Lung (tissue), 12 donors: ENCODE measurements around the gene SPEF2. TPM values are rescaled to one million over a fixed set of nuclear protein-coding genes. Genes with fewer than 3 reads are reported as not detected.

Experiments
- ATAC-seq: fragments of 200-7000 bp; cut with Tn5 transposase; one replicate; pipeline ENCODE4 v1.9.1; 2020; ENCODE audit warnings: moderate number of reproducible peaks; ENCODE audit not compliant: insufficient read depth, low FRiP score
- DNase-seq, 3 donors: peaks; one replicate each; pipeline ENCODE4 v3.0.0-alpha.2; 2013 to 2017
- H3K27ac ChIP-seq, 2 donors: one replicate each; pipeline ENCODE4 v1.5.1; 2013; ENCODE audit warnings: mild to moderate bottlenecking in 2 of 2, moderate library complexity in 2 of 2, control low read depth in 1 of 2, inconsistent platforms in 1 of 2, low read depth in 1 of 2, low read length in 1 of 2
- H3K27me3 ChIP-seq, 3 donors: one replicate each; pipeline ENCODE4 v1.5.1; 2013; ENCODE audit warnings: low read length in 2 of 3; ENCODE audit not compliant: control insufficient read depth in 3 of 3, insufficient read depth in 3 of 3
- H3K36me3 ChIP-seq, 4 donors: one replicate each; pipeline ENCODE4 v1.5.1; 2013; ENCODE audit warnings: low read length in 4 of 4, mild to moderate bottlenecking in 1 of 4, moderate library complexity in 1 of 4; ENCODE audit not compliant: control insufficient read depth in 4 of 4, insufficient read depth in 4 of 4
- H3K4me1 ChIP-seq, 5 donors: one replicate each; pipeline ENCODE4 v1.5.1; 2013; ENCODE audit warnings: low read length in 5 of 5, mild to moderate bottlenecking in 2 of 5, moderate library complexity in 1 of 5; ENCODE audit not compliant: control insufficient read depth in 5 of 5, insufficient read depth in 5 of 5
- H3K4me3 ChIP-seq: one replicate; pipeline ENCODE4 v1.5.1; 2013; ENCODE audit warnings: mild to moderate bottlenecking, control low read depth, moderate library complexity
- H3K9ac ChIP-seq, 2 donors: one replicate each; pipeline ENCODE4 v1.5.1; 2013; ENCODE audit warnings: low read length in 2 of 2, control low read depth in 1 of 2; ENCODE audit not compliant: insufficient read depth in 1 of 2
- H3K9me3 ChIP-seq, 4 donors: one replicate each; pipeline ENCODE4 v1.5.1; 2013; ENCODE audit warnings: low read length in 3 of 4, mild to moderate bottlenecking in 1 of 4, moderate library complexity in 1 of 4; ENCODE audit not compliant: control insufficient read depth in 4 of 4, insufficient read depth in 3 of 4
- CTCF ChIP-seq: IDR thresholded peaks from 2 replicates; pipeline ENCODE4 v1.5.1; 2012; ENCODE audit warnings: mild to moderate bottlenecking; ENCODE audit errors: control extremely low read depth, extremely low read depth
- WGBS, 2 donors: extraction: QIAGEN DNeasy Blood & Tissue Kit; methylation state at CpG; one replicate each; pipeline ENCODE4 v1.1.7; 2013; 5-methylcytosine and 5-hydroxymethylcytosine counted together
- polyA plus RNA-seq, 2 donors: library from polyadenylated mRNA; stranded (reverse); fragments of 200-250 nt; gene quantifications; one replicate each; pipeline ENCODE4 v1.2.1, GENCODE V29; 2013
- total RNA-seq, 2 donors: library from RNA; depleted of rRNA in 1 of 2; stranded (reverse); fragments of >200 nt in 1 of 2; gene quantifications; one replicate each; pipeline ENCODE4 v1.2.1, GENCODE V29; 2014 to 2021
- donor health status: control.
- donor health status: control.
- donor health status: Bipolar disorder and iron deficiency.
- donor health status: healthy.
- donor health status: DM: yes; HTN: yes; CAD: no.

Gene SPEF2
- total and polyA plus RNA-seq, 4 donors, result 2.7 to 73.9 (median 11.3) TPM

- ATAC-seq, result no peak
- DNase-seq, result no peak
- TF ChIP-seq CTCF, result peak; percentile 11
These were observed 197.7 kb downstream of the SPEF2 start for GRCh38 chr5:35815089-35815936.

GRCh38 chr5:35816881-35817521 is 199.3 kb downstream of the SPEF2 start:
- no peak for TF ChIP-seq CTCF
- Histone ChIP-seq H3K27me3 (peaks cover 0 to 2% (median 0%) of the 10 kb centered on the region in 3 donors), H3K9ac (no peak overlapping the region), H3K36me3 (no peaks in the 10 kb centered on the region), H3K4me3 (no peak overlapping the region), H3K9me3 (peaks cover 0 to 5% (median 0%) of the 10 kb centered on the region in 4 donors), H3K4me1 (no peaks in the 10 kb centered on the region), H3K27ac (no peak overlapping the region)
- ATAC-seq (no peak), DNase-seq (no peak)
- 49 to 69% methylated on average over 4 of the region's 4 CpGs for WGBS, 2 donors

More at GRCh38 chr5:35815089-35815936, 197.7 kb downstream of the SPEF2 start:
- Histone ChIP-seq H3K27ac (no peak overlapping the region), H3K27me3 (peaks cover 0 to 2% (median 0%) of the 10 kb centered on the region in 3 donors), H3K36me3 (no peaks in the 10 kb centered on the region), H3K9ac (no peak overlapping the region), H3K4me3 (no peak overlapping the region), H3K4me1 (no peaks in the 10 kb centered on the region), H3K9me3 (peaks cover 0 to 5% (median 0%) of the 10 kb centered on the region in 4 donors)
- 85 to 95% methylated on average over 10 of the region's 10 CpGs for WGBS, 2 donors

GRCh38 chr5:35819026-35819425 is 201.4 kb downstream of the SPEF2 start:
- Histone ChIP-seq H3K9ac (no peak overlapping the region), H3K36me3 (no peaks in the 10 kb centered on the region), H3K4me3 (no peak overlapping the region), H3K9me3 (peaks cover 0 to 5% (median 0%) of the 10 kb centered on the region in 4 donors), H3K27ac (no peak overlapping the region), H3K4me1 (no peaks in the 10 kb centered on the region), H3K27me3 (peaks cover 0 to 2% (median 0%) of the 10 kb centered on the region in 3 donors)
- DNase-seq (no peak), ATAC-seq (no peak)
- WGBS, 2 donors, result 90 to 93% methylated on average over 2 of the region's 2 CpGs
- TF ChIP-seq CTCF, result no peak
